OCI-M2 (cell line): ENCODE data around the gene HTD2.

Experiments
- DNase-seq: peaks from one replicate; lab custom pipeline; 2025; ENCODE audit not compliant: unreplicated experiment; lab: John Stamatoyannopoulos, UW

HTD2 gene

GRCh38 chr3:58355179-58355578, 48.9 kb downstream of the HTD2 start:
- DNase-seq = no peak

- no peak for DNase-seq
Measured at GRCh38 chr3:58356054-58356453, 49.7 kb downstream of the HTD2 start.

GRCh38 chr3:58357402-58357801, 51.1 kb downstream of the HTD2 start:
- DNase-seq = no peak

GRCh38 chr3:58358092-58358491, 51.8 kb downstream of the HTD2 start:
- no peak for DNase-seq

GRCh38 chr3:58358808-58359207, 52.5 kb downstream of the HTD2 start:
- no peak for DNase-seq

- DNase-seq = no peak
Measured at GRCh38 chr3:58359621-58360020, 53.3 kb downstream of the HTD2 start.

GRCh38 chr3:58361866-58362265, 55.5 kb downstream of the HTD2 start:
- no peak for DNase-seq

- DNase-seq = no peak
Measured at GRCh38 chr3:58366699-58367098, 60.4 kb downstream of the HTD2 start.

GRCh38 chr3:58369038-58369437, 62.7 kb downstream of the HTD2 start:
- no peak for DNase-seq
